Caco-2 (cell line): ENCODE results near the gene PDGFD. TPM values are rescaled to one million over a fixed set of nuclear protein-coding genes. Genes with fewer than 3 reads are reported as not detected.

Source experiments
- BruUV-seq: library from RNA; stranded (reverse); fragments of 400-500 nt; replicated peaks from 2 replicates; lab custom pipeline; 2021; lab: Mats Ljungman, UMichigan
- CTCF ChIA-PET: fragments of 300-600 bp; sonication (Branson Sonifier 250); formaldehyde crosslinking; loops from one replicate; lab custom pipeline; 2022; ENCODE audit warnings: antibody characterized with exemption; lab: Charles Lee
- POLR2A ChIA-PET: fragments of 300-600 bp; sonication (Branson Sonifier 250); formaldehyde crosslinking; loops from one replicate; lab custom pipeline; 2022; ENCODE audit warnings: antibody characterized with exemption; lab: Charles Lee
- DNase-seq, 2 experiments: peaks; one replicate each; pipeline versions ENCODE4 v3.0.0 to v3.0.0-alpha.2; 2020 to 2022
- H3K27me3 ChIP-seq: replicated peaks from 2 replicates; pipeline ENCODE4 v1.6.0; 2011; ENCODE audit warnings: low read length; ENCODE audit not compliant: control insufficient read depth, insufficient read depth
- H3K36me3 ChIP-seq: 2 replicates; pipeline ENCODE4 v1.5.1; 2011; ENCODE audit warnings: low read length; ENCODE audit not compliant: control insufficient read depth, insufficient read depth
- H3K4me1 ChIP-seq: fragments of 250-450 bp; sonication (Bioruptor Pico); 2 replicates; pipeline ENCODE4 v1.5.1; 2020; ENCODE audit warnings: mild to moderate bottlenecking
- H3K4me3 ChIP-seq: 2 replicates; pipeline ENCODE4 v1.5.1; 2011; ENCODE audit warnings: low read depth, mild to moderate bottlenecking, control low read depth, low read length
- H3K9me3 ChIP-seq: fragments of 250-450 bp; sonication (Bioruptor Pico); 2 replicates; pipeline ENCODE4 v1.5.1; 2020; ENCODE audit warnings: mild to moderate bottlenecking, moderate library complexity
- H3K27ac Mint-ChIP-seq: one replicate; pipeline ENCODE4 v1.8.0; 2022; ENCODE audit warnings: mixed read lengths; ENCODE audit not compliant: unreplicated experiment
- H3K27me3 Mint-ChIP-seq: one replicate; pipeline ENCODE4 v1.8.0; 2022; ENCODE audit warnings: mixed read lengths; ENCODE audit not compliant: insufficient read depth, unreplicated experiment
- H3K36me3 Mint-ChIP-seq: one replicate; pipeline ENCODE4 v1.8.0; 2022; ENCODE audit warnings: mild to moderate bottlenecking, mixed read lengths; ENCODE audit not compliant: insufficient read depth, unreplicated experiment
- H3K4me1 Mint-ChIP-seq: one replicate; pipeline ENCODE4 v1.8.0; 2022; ENCODE audit warnings: low read depth, mixed read lengths; ENCODE audit not compliant: unreplicated experiment
- H3K4me3 Mint-ChIP-seq: one replicate; pipeline ENCODE4 v1.8.0; 2022; ENCODE audit warnings: mild to moderate bottlenecking, moderate library complexity, mixed read lengths; ENCODE audit not compliant: unreplicated experiment
- H3K9me3 Mint-ChIP-seq: one replicate; pipeline ENCODE4 v1.8.0; 2022; ENCODE audit warnings: mixed read lengths; ENCODE audit not compliant: unreplicated experiment
- CTCF ChIP-seq, 2 experiments: fragments of 200-600 bp in 1 of 2; IDR thresholded peaks; 1 replicate in 1 of 2; 2 replicates in 1 of 2; pipeline versions ENCODE4 v1.5.1 to v1.8.0; 2011 to 2022; ENCODE audit warnings: antibody characterized with exemption in 1 of 2, control low read depth in 1 of 2, inconsistent platforms in 1 of 2, low read depth in 1 of 2, low read length in 1 of 2, mild to moderate bottlenecking in 1 of 2, moderate library complexity in 1 of 2; ENCODE audit not compliant: insufficient read depth in 1 of 2, severe bottlenecking in 1 of 2, unreplicated experiment in 1 of 2
- intact Hi-C: fragments of 100-400 bp; cut with micrococcal nuclease; formaldehyde crosslinking; loops from one replicate; pipeline ENCODE4 v1.10.0; 2022; ENCODE audit not compliant: unreplicated experiment
- total RNA-seq: library from RNA; stranded (reverse); gene quantifications from 2 replicates; pipeline ENCODE4 v1.2.3, GENCODE V29; 2022

PDGFD gene
- total RNA-seq, 1 experiment from 2014 or later: not detected

GRCh38 chr11:103924166-103925013, 239.6 kb downstream of the PDGFD start:
- Mint-ChIP-seq H3K27me3 (no peaks in the 10 kb centered on the region), H3K4me1 (peaks cover 43% of the 10 kb centered on the region), H3K27ac (peak overlapping the region; percentile 87), H3K9me3 (no peaks in the 10 kb centered on the region), H3K36me3 (peaks cover 6% of the 10 kb centered on the region), H3K4me3 (peak overlapping the region; percentile 46)
- intact Hi-C loops: loop anchor here (5.0 to 10.0 kb wide), 5 partner anchors 118 to 1938 kb away; no protein-coding TSS in a partner anchor
- ChIA-PET CTCF (no interaction called here), POLR2A (no interaction called here)
- Histone ChIP-seq H3K4me3 (no peak overlapping the region), H3K27me3 (no peaks in the 10 kb centered on the region), H3K9me3 (no peaks in the 10 kb centered on the region), H3K36me3 (no peaks in the 10 kb centered on the region), H3K4me1 (peaks cover 55% of the 10 kb centered on the region)
- no peak for DNase-seq
- no TSS peak for BruUV-seq
- TF ChIP-seq CTCF (IDR thresholded peaks at IDR 0.05; ENCODE audit: insufficient read depth in 1 of 2, low read depth in 1 of 2, low read length in 1 of 2, severe bottlenecking in 1 of 2, unreplicated experiment in 1 of 2): no peak

GRCh38 chr11:103923451-103923931, 240.5 kb downstream of the PDGFD start:
- Mint-ChIP-seq H3K4me1 (peaks cover 40% of the 10 kb centered on the region), H3K4me3 (peak overlapping the region; percentile 46), H3K9me3 (no peaks in the 10 kb centered on the region), H3K36me3 (peaks cover 6% of the 10 kb centered on the region), H3K27ac (peak overlapping the region; percentile 87), H3K27me3 (no peaks in the 10 kb centered on the region)
- Histone ChIP-seq H3K36me3 (no peaks in the 10 kb centered on the region), H3K9me3 (no peaks in the 10 kb centered on the region), H3K4me3 (no peak overlapping the region), H3K4me1 (peaks cover 52% of the 10 kb centered on the region), H3K27me3 (no peaks in the 10 kb centered on the region)
- intact Hi-C loops: loop anchor here (1.0 to 10.0 kb wide), 6 partner anchors 118 to 742 kb away; no protein-coding TSS in a partner anchor
- BruUV-seq: no TSS peak
- TF ChIP-seq CTCF (IDR thresholded peaks at IDR 0.05; ENCODE audit: insufficient read depth in 1 of 2, low read depth in 1 of 2, low read length in 1 of 2, severe bottlenecking in 1 of 2, unreplicated experiment in 1 of 2): no peak
- ChIA-PET CTCF (no interaction called here), POLR2A (no interaction called here)
- peak; percentile 80 to 83 for DNase-seq

GRCh38 chr11:103920933-103921332, 243.0 kb downstream of the PDGFD start:
- H3K4me1 ChIP-seq: peaks cover 49% of the 10 kb centered on the region
- no peaks in the 10 kb centered on the region for H3K9me3 ChIP-seq
- CTCF ChIA-PET: no interaction called here
- H3K36me3 Mint-ChIP-seq: peaks cover 6% of the 10 kb centered on the region
- no TSS peak for BruUV-seq
- H3K27me3 ChIP-seq: no peaks in the 10 kb centered on the region
- POLR2A ChIA-PET: no interaction called here
- peaks cover 2% of the 10 kb centered on the region for H3K27me3 Mint-ChIP-seq
- no peaks in the 10 kb centered on the region for H3K9me3 Mint-ChIP-seq
- DNase-seq: no peak
- H3K36me3 ChIP-seq: no peaks in the 10 kb centered on the region
- peaks cover 33% of the 10 kb centered on the region for H3K4me1 Mint-ChIP-seq
- intact Hi-C loops: loop anchor here (5.0 to 10.0 kb wide), 3 partner anchors 274 to 684 kb away; no protein-coding TSS in a partner anchor
- no peak overlapping the region for H3K27ac Mint-ChIP-seq
- no peak overlapping the region for H3K4me3 ChIP-seq
- no peak for TF ChIP-seq CTCF (IDR thresholded peaks at IDR 0.05; ENCODE audit: insufficient read depth in 1 of 2, low read depth in 1 of 2, low read length in 1 of 2, severe bottlenecking in 1 of 2, unreplicated experiment in 1 of 2)
- H3K4me3 Mint-ChIP-seq: no peak overlapping the region
